Measurements from ENCODE around the gene SYT15.
"Not testable (repeated sequence)": the region's sequence is repeated elsewhere in the genome, so short reads cannot be mapped to it uniquely, and the experiment has no call there.

- TF ChIP-seq CTCF (IDR thresholded peaks at IDR 0.05 in 8 of 11, conservative IDR thresholded peaks at IDR 0.05 in 3 of 11); POLR2A (IDR thresholded peaks at IDR 0.05); POLR2AphosphoS5 (IDR thresholded peaks at IDR 0.05): not testable (repeated sequence)
Observed at GRCh38 chr10:46593307-46593706, 14.4 kb downstream of the SYT15 start.

Data from spleen (tissue), 7 donors.